GM12865 (cell line): ENCODE measurements around the gene ITGAD.

Experiments
- DNase-seq: peaks from one replicate; pipeline ENCODE4 v3.0.0; 2010; ENCODE audit warnings: low read depth
- H3K4me3 ChIP-seq: 2 replicates; pipeline ENCODE4 v1.5.1; 2011; ENCODE audit warnings: mild to moderate bottlenecking, low read depth, low read length, control low read depth
- CTCF ChIP-seq: IDR thresholded peaks from 2 replicates; pipeline ENCODE4 v1.5.1; 2011; ENCODE audit warnings: low read length, control low read depth, low read depth, inconsistent platforms; ENCODE audit not compliant: insufficient read depth; ENCODE audit errors: missing control alignments

ITGAD gene

GRCh38 chr16:31403590-31404352, 10.6 kb downstream of the ITGAD start:
- no peak for TF ChIP-seq CTCF
- peak overlapping the region; percentile 32 for H3K4me3 ChIP-seq
- no peak for DNase-seq

GRCh38 chr16:31404353-31405064, 11.4 kb downstream of the ITGAD start:
- peak; percentile 11 for DNase-seq
- TF ChIP-seq CTCF: no peak
- peak overlapping the region; percentile 32 for H3K4me3 ChIP-seq

- no peak for TF ChIP-seq CTCF
- no peak for DNase-seq
- no peak overlapping the region for H3K4me3 ChIP-seq
These were observed 14.3 kb downstream of the ITGAD start for GRCh38 chr16:31407406-31407805.

- TF ChIP-seq CTCF: no peak
- DNase-seq: no peak
- no peak overlapping the region for H3K4me3 ChIP-seq
These were observed 16.3 kb downstream of the ITGAD start for GRCh38 chr16:31409433-31409832.

GRCh38 chr16:31410082-31410481, 16.9 kb downstream of the ITGAD start:
- no peak for TF ChIP-seq CTCF
- DNase-seq: no peak
- no peak overlapping the region for H3K4me3 ChIP-seq

GRCh38 chr16:31411024-31411844, 18.1 kb downstream of the ITGAD start:
- H3K4me3 ChIP-seq: no peak overlapping the region
- TF ChIP-seq CTCF: no peak
- DNase-seq: no peak
